ENCODE results near the gene GH1.

GH1 gene

GRCh38 chr17:63940584-63940983 is 21.9 kb upstream of the GH1 start:
- POLR2A ChIA-PET, result no interaction called here
- over 99% methylated on average over 11 of the region's 14 CpGs for WGBS (ENCODE audit: insufficient coverage)
- Histone ChIP-seq H3K4me1 (ENCODE audit: control extremely low read depth in 1 of 4, control insufficient read depth in 4 of 4, insufficient read depth in 4 of 4, low read length in 3 of 4) (peaks cover 0 to 17% (median 10%) of the 10 kb centered on the region in 4 experiments), H3K27ac (ENCODE audit: insufficient read depth in 1 of 2, low read depth in 1 of 2, low read length in 2 of 2, poor library complexity in 1 of 2, severe bottlenecking in 2 of 2) (no peak overlapping the region), H3K9me3 (ENCODE audit: control extremely low read depth in 1 of 5, control insufficient read depth in 4 of 5, insufficient read depth in 2 of 5, low read depth in 1 of 5, low read length in 4 of 5) (no peaks in the 10 kb centered on the region), H3K27me3 (replicated peaks in 2 of 5; ENCODE audit: control insufficient read depth in 4 of 5, insufficient read depth in 5 of 5, low read length in 4 of 5) (no peaks in the 10 kb centered on the region), H3K36me3 (ENCODE audit: control insufficient read depth in 4 of 4, insufficient read depth in 4 of 4, low read length in 3 of 4) (no peaks in the 10 kb centered on the region), H3K4me3 (ENCODE audit: control insufficient read depth in 1 of 7, extremely low read depth in 1 of 7, insufficient read depth in 4 of 7, low read depth in 2 of 7, low read length in 6 of 7) (no peak overlapping the region)
- CTCF ChIA-PET, result interaction anchor here (1.1 to 1.5 kb wide), 5 partner anchors 10 to 50 kb away, joined by 3 to 4 read pairs (median 3); no protein-coding TSS in a partner anchor
- DNase-seq, result no peak

GRCh38 chr17:63939884-63940283 is 21.2 kb upstream of the GH1 start:
- no peak overlapping the region for H3K27ac ChIP-seq (ENCODE audit: insufficient read depth in 1 of 2, low read depth in 1 of 2, low read length in 2 of 2, poor library complexity in 1 of 2, severe bottlenecking in 2 of 2)
- no peaks in the 10 kb centered on the region for H3K36me3 ChIP-seq (ENCODE audit: control insufficient read depth in 4 of 4, insufficient read depth in 4 of 4, low read length in 3 of 4)
- ChIA-PET CTCF (interaction anchor here (1.1 to 1.5 kb wide), 5 partner anchors 10 to 51 kb away, joined by 3 to 4 read pairs (median 3); no protein-coding TSS in a partner anchor), POLR2A (no interaction called here)
- DNase-seq, result no peak
- 88% methylated on average over 3 of the region's 6 CpGs for WGBS (ENCODE audit: insufficient coverage)
- H3K9me3 ChIP-seq (ENCODE audit: control extremely low read depth in 1 of 5, control insufficient read depth in 4 of 5, insufficient read depth in 2 of 5, low read depth in 1 of 5, low read length in 4 of 5), result no peaks in the 10 kb centered on the region
- peaks cover 0 to 16% (median 8%) of the 10 kb centered on the region in 4 experiments for H3K4me1 ChIP-seq (ENCODE audit: control extremely low read depth in 1 of 4, control insufficient read depth in 4 of 4, insufficient read depth in 4 of 4, low read length in 3 of 4)
- no peaks in the 10 kb centered on the region for H3K27me3 ChIP-seq (replicated peaks in 2 of 5; ENCODE audit: control insufficient read depth in 4 of 5, insufficient read depth in 5 of 5, low read length in 4 of 5)
- no peak overlapping the region for H3K4me3 ChIP-seq (ENCODE audit: control insufficient read depth in 1 of 7, extremely low read depth in 1 of 7, insufficient read depth in 4 of 7, low read depth in 2 of 7, low read length in 6 of 7)

GRCh38 chr17:63939401-63939800 is 20.8 kb upstream of the GH1 start:
- Histone ChIP-seq H3K27me3 (replicated peaks in 2 of 5; ENCODE audit: control insufficient read depth in 4 of 5, insufficient read depth in 5 of 5, low read length in 4 of 5) (no peaks in the 10 kb centered on the region), H3K9me3 (ENCODE audit: control extremely low read depth in 1 of 5, control insufficient read depth in 4 of 5, insufficient read depth in 2 of 5, low read depth in 1 of 5, low read length in 4 of 5) (no peaks in the 10 kb centered on the region), H3K4me1 (ENCODE audit: control extremely low read depth in 1 of 4, control insufficient read depth in 4 of 4, insufficient read depth in 4 of 4, low read length in 3 of 4) (peaks cover 0 to 19% (median 8%) of the 10 kb centered on the region in 4 experiments), H3K27ac (ENCODE audit: insufficient read depth in 1 of 2, low read depth in 1 of 2, low read length in 2 of 2, poor library complexity in 1 of 2, severe bottlenecking in 2 of 2) (no peak overlapping the region), H3K36me3 (ENCODE audit: control insufficient read depth in 4 of 4, insufficient read depth in 4 of 4, low read length in 3 of 4) (no peaks in the 10 kb centered on the region), H3K4me3 (ENCODE audit: control insufficient read depth in 1 of 7, extremely low read depth in 1 of 7, insufficient read depth in 4 of 7, low read depth in 2 of 7, low read length in 6 of 7) (no peak overlapping the region)
- ChIA-PET POLR2A (no interaction called here), CTCF (interaction anchor here (1.1 to 1.4 kb wide), 3 partner anchors 11 to 51 kb away, joined by 3 to 4 read pairs (median 3); no protein-coding TSS in a partner anchor)
- no peak for DNase-seq
- WGBS (ENCODE audit: insufficient coverage), result 95% methylated on average over 9 of the region's 9 CpGs

- Histone ChIP-seq H3K27ac (ENCODE audit: insufficient read depth in 1 of 2, low read depth in 1 of 2, low read length in 2 of 2, poor library complexity in 1 of 2, severe bottlenecking in 2 of 2) (no peak overlapping the region), H3K9me3 (ENCODE audit: control extremely low read depth in 1 of 5, control insufficient read depth in 4 of 5, insufficient read depth in 2 of 5, low read depth in 1 of 5, low read length in 4 of 5) (no peaks in the 10 kb centered on the region), H3K4me3 (ENCODE audit: control insufficient read depth in 1 of 7, extremely low read depth in 1 of 7, insufficient read depth in 4 of 7, low read depth in 2 of 7, low read length in 6 of 7) (no peak overlapping the region), H3K4me1 (ENCODE audit: control extremely low read depth in 1 of 4, control insufficient read depth in 4 of 4, insufficient read depth in 4 of 4, low read length in 3 of 4) (peaks cover 0 to 21% (median 11%) of the 10 kb centered on the region in 4 experiments), H3K36me3 (ENCODE audit: control insufficient read depth in 4 of 4, insufficient read depth in 4 of 4, low read length in 3 of 4) (no peaks in the 10 kb centered on the region), H3K27me3 (replicated peaks in 2 of 5; ENCODE audit: control insufficient read depth in 4 of 5, insufficient read depth in 5 of 5, low read length in 4 of 5) (no peaks in the 10 kb centered on the region)
- no peak for DNase-seq
- ChIA-PET POLR2A (no interaction called here), CTCF (interaction anchor here (0.7 to 2.3 kb wide), 5 partner anchors 9 to 105 kb away, joined by 3 to 18 read pairs (median 6); no protein-coding TSS in a partner anchor)
- WGBS (ENCODE audit: insufficient coverage), result no CpG with 5 or more reads among the region's 4 CpGs
These were observed 19.3 kb upstream of the GH1 start for GRCh38 chr17:63937920-63938319.

GRCh38 chr17:63937319-63937718 is 18.7 kb upstream of the GH1 start:
- no peaks in the 10 kb centered on the region for H3K9me3 ChIP-seq (ENCODE audit: control extremely low read depth in 1 of 5, control insufficient read depth in 4 of 5, insufficient read depth in 2 of 5, low read depth in 1 of 5, low read length in 4 of 5)
- no peak for DNase-seq
- peaks cover 0 to 27% (median 17%) of the 10 kb centered on the region in 4 experiments for H3K4me1 ChIP-seq (ENCODE audit: control extremely low read depth in 1 of 4, control insufficient read depth in 4 of 4, insufficient read depth in 4 of 4, low read length in 3 of 4)
- CTCF ChIA-PET, result interaction anchor here (0.7 to 2.3 kb wide), 8 partner anchors 9 to 105 kb away, joined by 3 to 18 read pairs (median 4); no protein-coding TSS in a partner anchor
- POLR2A ChIA-PET, result no interaction called here
- no peak overlapping the region for H3K27ac ChIP-seq (ENCODE audit: insufficient read depth in 1 of 2, low read depth in 1 of 2, low read length in 2 of 2, poor library complexity in 1 of 2, severe bottlenecking in 2 of 2)
- H3K27me3 ChIP-seq (replicated peaks in 2 of 5; ENCODE audit: control insufficient read depth in 4 of 5, insufficient read depth in 5 of 5, low read length in 4 of 5), result no peaks in the 10 kb centered on the region
- WGBS (ENCODE audit: insufficient coverage), result 95% methylated on average over 3 of the region's 6 CpGs
- H3K4me3 ChIP-seq (ENCODE audit: control insufficient read depth in 1 of 7, extremely low read depth in 1 of 7, insufficient read depth in 4 of 7, low read depth in 2 of 7, low read length in 6 of 7), result no peak overlapping the region
- no peaks in the 10 kb centered on the region for H3K36me3 ChIP-seq (ENCODE audit: control insufficient read depth in 4 of 4, insufficient read depth in 4 of 4, low read length in 3 of 4)

- peaks cover 0 to 42% (median 34%) of the 10 kb centered on the region in 4 experiments for H3K4me1 ChIP-seq (ENCODE audit: control extremely low read depth in 1 of 4, control insufficient read depth in 4 of 4, insufficient read depth in 4 of 4, low read length in 3 of 4)
- 97% methylated on average over 19 of the region's 21 CpGs for WGBS (ENCODE audit: insufficient coverage)
- ChIA-PET POLR2A (no interaction called here), CTCF (interaction anchor here (1.0 to 7.3 kb wide), 4 partner anchors 12 to 56 kb away, joined by 4 to 63 read pairs (median 21); partner anchors contain the start of gene GH1)
- no peaks in the 10 kb centered on the region for H3K9me3 ChIP-seq (ENCODE audit: control extremely low read depth in 1 of 5, control insufficient read depth in 4 of 5, insufficient read depth in 2 of 5, low read depth in 1 of 5, low read length in 4 of 5)
- no peak overlapping the region for H3K27ac ChIP-seq (ENCODE audit: insufficient read depth in 1 of 2, low read depth in 1 of 2, low read length in 2 of 2, poor library complexity in 1 of 2, severe bottlenecking in 2 of 2)
- no peaks in the 10 kb centered on the region for H3K27me3 ChIP-seq (replicated peaks in 2 of 5; ENCODE audit: control insufficient read depth in 4 of 5, insufficient read depth in 5 of 5, low read length in 4 of 5)
- no peak overlapping the region for H3K4me3 ChIP-seq (ENCODE audit: control insufficient read depth in 1 of 7, extremely low read depth in 1 of 7, insufficient read depth in 4 of 7, low read depth in 2 of 7, low read length in 6 of 7)
- H3K36me3 ChIP-seq (ENCODE audit: control insufficient read depth in 4 of 4, insufficient read depth in 4 of 4, low read length in 3 of 4), result peaks cover 2 to 10% (median 6%) of the 10 kb centered on the region in 4 experiments
- DNase-seq, result no peak
These were observed 15.8 kb upstream of the GH1 start for GRCh38 chr17:63934183-63935112.

- H3K36me3 ChIP-seq (ENCODE audit: control insufficient read depth in 4 of 4, insufficient read depth in 4 of 4, low read length in 3 of 4), result peaks cover 2 to 18% (median 10%) of the 10 kb centered on the region in 4 experiments
- no peak for DNase-seq
- H3K27ac ChIP-seq (ENCODE audit: insufficient read depth in 1 of 2, low read depth in 1 of 2, low read length in 2 of 2, poor library complexity in 1 of 2, severe bottlenecking in 2 of 2), result no peak overlapping the region
- ChIA-PET CTCF (interaction anchor here (1.0 to 7.3 kb wide), 3 partner anchors 13 to 21 kb away, joined by 4 to 63 read pairs (median 37); partner anchors contain the start of gene GH1), POLR2A (no interaction called here)
- no peaks in the 10 kb centered on the region for H3K27me3 ChIP-seq (replicated peaks in 2 of 5; ENCODE audit: control insufficient read depth in 4 of 5, insufficient read depth in 5 of 5, low read length in 4 of 5)
- peaks cover 0 to 34% (median 28%) of the 10 kb centered on the region in 4 experiments for H3K4me1 ChIP-seq (ENCODE audit: control extremely low read depth in 1 of 4, control insufficient read depth in 4 of 4, insufficient read depth in 4 of 4, low read length in 3 of 4)
- no peak overlapping the region for H3K4me3 ChIP-seq (ENCODE audit: control insufficient read depth in 1 of 7, extremely low read depth in 1 of 7, insufficient read depth in 4 of 7, low read depth in 2 of 7, low read length in 6 of 7)
- H3K9me3 ChIP-seq (ENCODE audit: control extremely low read depth in 1 of 5, control insufficient read depth in 4 of 5, insufficient read depth in 2 of 5, low read depth in 1 of 5, low read length in 4 of 5), result no peaks in the 10 kb centered on the region
- 95% methylated on average over 6 of the region's 8 CpGs for WGBS (ENCODE audit: insufficient coverage)
These were observed 15.0 kb upstream of the GH1 start for GRCh38 chr17:63933598-63933997.

All from common myeloid progenitor, CD34-positive (primary cell).